Gastrocnemius medialis (tissue), 4 donors: Measurements from ENCODE around the gene HOXB5. TPM values are rescaled to one million over a fixed set of nuclear protein-coding genes. Genes with fewer than 3 reads are reported as not detected.

Experiments
- ATAC-seq, 2 donors: fragments of 150-250 bp; one replicate each; pipeline ENCODE4 v1.9.1; 2016
- DNase-seq, 2 donors: peaks; one replicate each; pipeline ENCODE4 v3.0.0-alpha.2; 2019
- H3K27ac ChIP-seq, 4 donors: fragments of 200-600 bp; sonication (generic); 1 replicate in 1 of 4; 2 replicates in 3 of 4; pipeline ENCODE4 v1.5.1; 2016 to 2018; ENCODE audit warnings: mild to moderate bottlenecking in 2 of 4, moderate library complexity in 1 of 4
- H3K27me3 ChIP-seq, 3 donors: fragments of 200-600 bp; sonication (generic) in 2 of 3; 1 replicate in 1 of 3; 2 replicates in 2 of 3; pipeline versions ENCODE4 v1.5.1 to v1.6.0; 2016 to 2019; ENCODE audit warnings: mild to moderate bottlenecking in 1 of 3, moderate library complexity in 1 of 3
- H3K36me3 ChIP-seq, 2 donors: fragments of 200-600 bp; sonication (generic) in 1 of 2; one replicate each; pipeline ENCODE4 v1.5.1; 2017 to 2018
- H3K4me1 ChIP-seq, 2 donors: fragments of 200-600 bp; sonication (generic) in 1 of 2; one replicate each; pipeline ENCODE4 v1.5.1; 2016 to 2017; ENCODE audit warnings: mild to moderate bottlenecking in 2 of 2
- H3K4me3 ChIP-seq, 4 donors: fragments of 200-600 bp; sonication (generic) in 3 of 4; 1 replicate in 1 of 4; 2 replicates in 3 of 4; pipeline ENCODE4 v1.5.1; 2016 to 2019; ENCODE audit warnings: mild to moderate bottlenecking in 2 of 4
- H3K9me3 ChIP-seq, 3 donors: fragments of 200-600 bp; sonication (generic) in 2 of 3; 1 replicate in 1 of 3; 2 replicates in 2 of 3; pipeline ENCODE4 v1.5.1; 2016 to 2019
- POLR2A ChIP-seq, 2 donors: fragments of 450-650 bp; IDR thresholded peaks; one replicate each; pipeline ENCODE4 v1.6.1; 2017; ENCODE audit warnings: antibody characterized with exemption in 2 of 2, mild to moderate bottlenecking in 2 of 2, moderate library complexity in 2 of 2
- in situ Hi-C, 4 donors: fragments of 200-750 bp; cut with MboI; loops; one replicate each; pipeline versions ENCODE4 v1.15.0 to v1.8.0; 2017; ENCODE audit warnings: low sequenced_read_pairs in 4 of 4
- intact Hi-C: fragments of 100-400 bp; cut with DNase I; formaldehyde crosslinking; loops from one replicate; pipeline ENCODE4 v1.15.1; 2023; ENCODE audit warnings: low total_unique reads
- total RNA-seq, 4 donors: library from RNA; depleted of rRNA; stranded (reverse); fragments of >200 nt; gene quantifications; one replicate each; pipeline versions ENCODE4 v1.1.0 to v1.2.3, GENCODE V29; 2016
- TF ChIP-seq, protein P1 (sequence below), 5 experiments: fragments of 450-650 bp in 3 of 5; fragments of 200-600 bp in 2 of 5; sonication (generic) in 2 of 5; IDR thresholded peaks in 4 of 5; conservative IDR thresholded peaks in 1 of 5; 1 replicate in 4 of 5; 2 replicates in 1 of 5; pipeline ENCODE4 v1.5.1; 2016 to 2019; ENCODE audit warnings: antibody characterized with exemption in 5 of 5, mild to moderate bottlenecking in 3 of 5, moderate library complexity in 3 of 5

Gene HOXB5
- total RNA-seq, 4 donors from 2014 or later, result not detected

DNA sequence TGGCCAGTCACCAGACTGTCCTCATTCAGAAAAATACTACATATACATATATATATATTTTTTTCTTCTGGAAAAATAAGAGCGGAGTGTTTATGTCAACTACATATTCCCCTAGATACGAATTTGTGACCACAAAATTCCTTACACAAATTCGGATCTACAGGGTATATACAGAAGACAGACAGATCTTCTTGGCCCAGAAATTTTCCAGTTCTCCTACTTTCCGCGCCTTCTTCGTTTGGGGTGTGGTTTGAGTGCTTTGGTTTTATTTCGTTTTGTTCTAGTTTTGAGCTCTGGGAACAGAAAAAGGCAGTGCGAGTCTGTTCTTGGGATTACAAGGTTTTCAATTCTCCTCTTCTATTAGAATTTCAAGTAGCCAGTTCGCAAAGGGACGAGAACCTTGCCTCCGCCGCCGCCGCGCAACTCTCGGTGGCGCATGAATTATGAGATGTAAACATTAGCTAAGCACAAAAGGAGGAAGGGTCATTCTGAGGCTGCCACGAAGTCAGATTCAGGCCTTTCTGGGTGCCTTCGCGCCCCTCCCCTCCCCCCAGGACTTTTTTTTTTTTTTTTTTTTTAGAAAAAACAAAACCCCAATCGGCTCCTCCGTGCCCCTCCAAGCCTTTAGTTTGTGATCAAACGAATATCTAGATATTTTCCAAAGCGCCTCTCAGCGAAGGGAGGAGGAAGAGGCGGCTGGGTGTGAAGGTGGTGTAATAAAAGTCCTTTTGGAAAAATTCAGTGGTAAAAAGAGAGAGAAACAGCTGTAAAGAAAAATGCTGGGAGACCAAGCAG lies 13.6 kb downstream of the HOXB5 start:
- H3K4me1 ChIP-seq, result peaks cover 5 to 9% of the 10 kb centered on the region in 2 donors
- intact Hi-C loops, result loop anchor here (2.0 kb wide), 2 partner anchors 31 to 37 kb away; partner anchors contain the start of gene HOXB7

DNA sequence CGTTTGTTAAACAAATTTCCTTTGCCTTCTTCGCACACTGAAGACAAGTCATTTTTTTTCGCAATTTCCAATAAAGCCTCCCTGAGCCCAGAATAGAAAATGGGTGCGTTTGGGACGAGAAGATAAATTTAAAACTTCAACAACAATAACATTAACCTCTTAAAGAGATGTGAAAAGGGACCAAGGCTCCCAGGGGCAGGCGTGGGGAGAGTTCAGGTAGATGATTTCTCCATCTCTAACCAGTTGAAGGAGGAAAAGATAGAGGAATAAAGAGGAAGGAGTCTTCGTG lies 14.2 kb downstream of the HOXB5 start:
- Histone ChIP-seq H3K27me3 (peaks cover 38 to 80% (median 72%) of the 10 kb centered on the region in 3 donors), H3K4me3 (peak overlapping the region in 2 of 4 donors; percentile 65 to 67), H3K4me1 (peaks cover 5% of the 10 kb centered on the region in 2 donors), H3K9me3 (no peaks in the 10 kb centered on the region), H3K27ac (peak overlapping the region; percentile 10 to 83 (median 76)), H3K36me3 (no peaks in the 10 kb centered on the region)
- in situ Hi-C loops, result no loop called here
- intact Hi-C loops, result loop anchor here (2.0 kb wide), 2 partner anchors 31 to 37 kb away; partner anchors contain the start of gene HOXB7
- DNase-seq, result no peak
- TF ChIP-seq, protein P1, sequence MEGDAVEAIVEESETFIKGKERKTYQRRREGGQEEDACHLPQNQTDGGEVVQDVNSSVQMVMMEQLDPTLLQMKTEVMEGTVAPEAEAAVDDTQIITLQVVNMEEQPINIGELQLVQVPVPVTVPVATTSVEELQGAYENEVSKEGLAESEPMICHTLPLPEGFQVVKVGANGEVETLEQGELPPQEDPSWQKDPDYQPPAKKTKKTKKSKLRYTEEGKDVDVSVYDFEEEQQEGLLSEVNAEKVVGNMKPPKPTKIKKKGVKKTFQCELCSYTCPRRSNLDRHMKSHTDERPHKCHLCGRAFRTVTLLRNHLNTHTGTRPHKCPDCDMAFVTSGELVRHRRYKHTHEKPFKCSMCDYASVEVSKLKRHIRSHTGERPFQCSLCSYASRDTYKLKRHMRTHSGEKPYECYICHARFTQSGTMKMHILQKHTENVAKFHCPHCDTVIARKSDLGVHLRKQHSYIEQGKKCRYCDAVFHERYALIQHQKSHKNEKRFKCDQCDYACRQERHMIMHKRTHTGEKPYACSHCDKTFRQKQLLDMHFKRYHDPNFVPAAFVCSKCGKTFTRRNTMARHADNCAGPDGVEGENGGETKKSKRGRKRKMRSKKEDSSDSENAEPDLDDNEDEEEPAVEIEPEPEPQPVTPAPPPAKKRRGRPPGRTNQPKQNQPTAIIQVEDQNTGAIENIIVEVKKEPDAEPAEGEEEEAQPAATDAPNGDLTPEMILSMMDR (IDR thresholded peaks at IDR 0.05 in 4 of 5, conservative IDR thresholded peaks at IDR 0.05 in 1 of 5), result no peak
- TF ChIP-seq POLR2A (IDR thresholded peaks at IDR 0.05), result no peak
- no peak for ATAC-seq

More for the DNA sequence above, 13.6 kb downstream of the HOXB5 start:
- DNase-seq (no peak), ATAC-seq (no peak)
- H3K27me3 ChIP-seq, result peaks cover 38 to 78% (median 67%) of the 10 kb centered on the region in 3 donors
- TF ChIP-seq, protein P1 (IDR thresholded peaks at IDR 0.05 in 4 of 5, conservative IDR thresholded peaks at IDR 0.05 in 1 of 5), result no peak
- no peak for TF ChIP-seq POLR2A (IDR thresholded peaks at IDR 0.05)
- H3K36me3 ChIP-seq, result no peaks in the 10 kb centered on the region
- peak overlapping the region; percentile 72 to 83 (median 76) for H3K27ac ChIP-seq
- H3K4me3 ChIP-seq, result peak overlapping the region in 1 of 4 donors; percentile 1
- in situ Hi-C loops, result no loop called here
- H3K9me3 ChIP-seq, result no peaks in the 10 kb centered on the region

DNA sequence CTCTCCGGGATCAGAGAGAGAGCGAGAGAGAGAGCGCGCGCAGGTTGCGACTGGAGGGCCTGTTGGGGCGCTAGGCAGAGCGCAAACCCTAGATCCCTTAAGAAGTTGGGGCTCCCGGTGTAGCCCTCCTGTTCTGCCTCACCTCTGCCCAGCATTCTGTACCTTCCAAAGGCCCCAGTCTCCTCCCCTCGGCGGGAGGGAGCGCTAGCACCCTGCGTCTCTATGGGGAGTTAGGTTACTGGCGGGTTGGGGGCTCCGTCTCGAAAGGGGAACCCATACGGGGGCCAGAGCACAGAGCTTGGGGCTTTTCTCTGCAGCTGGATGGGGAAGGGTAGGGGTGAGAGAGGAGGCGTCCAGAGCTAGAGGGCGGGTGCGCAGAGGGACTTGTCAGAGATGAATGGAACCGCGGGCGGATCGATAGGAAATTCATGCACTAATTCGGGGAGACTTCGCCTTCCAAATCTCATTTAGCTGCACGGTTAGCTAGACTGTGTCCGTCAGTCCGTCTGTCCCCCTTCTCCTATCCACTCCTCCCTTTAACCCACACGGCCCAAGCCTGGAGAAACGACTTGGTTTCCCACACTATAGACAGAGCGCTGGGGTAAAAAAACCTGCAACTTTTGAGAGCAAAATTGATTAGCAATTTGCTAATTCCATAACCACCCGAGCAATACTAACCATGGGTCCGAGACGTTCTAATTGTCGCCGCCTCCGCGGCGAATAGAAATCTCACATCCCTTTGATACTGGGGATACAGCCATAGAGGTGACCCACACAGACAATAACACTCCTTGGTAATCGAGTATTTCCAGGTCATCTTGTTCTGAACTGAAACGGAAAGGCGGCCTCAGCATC lies 14.7 kb downstream of the HOXB5 start:
- DNase-seq (no peak), ATAC-seq (peak in 1 of 2 donors; percentile 9)
- H3K27me3 ChIP-seq, result peaks cover 36 to 85% (median 72%) of the 10 kb centered on the region in 3 donors
- H3K9me3 ChIP-seq, result no peaks in the 10 kb centered on the region
- in situ Hi-C loops, result no loop called here
- TF ChIP-seq, protein P1 (IDR thresholded peaks at IDR 0.05 in 4 of 5, conservative IDR thresholded peaks at IDR 0.05 in 1 of 5), result no peak
- no peak for TF ChIP-seq POLR2A (IDR thresholded peaks at IDR 0.05)
- intact Hi-C loops, result loop anchor here (2.0 kb wide), 2 partner anchors 32 to 36 kb away; partner anchors contain the start of gene HOXB7
- no peaks in the 10 kb centered on the region for H3K36me3 ChIP-seq
- peak overlapping the region; percentile 72 to 83 (median 76) for H3K27ac ChIP-seq
- H3K4me1 ChIP-seq, result peaks cover 5% of the 10 kb centered on the region in 2 donors
- peak overlapping the region; percentile 60 to 69 (median 66) for H3K4me3 ChIP-seq

DNA sequence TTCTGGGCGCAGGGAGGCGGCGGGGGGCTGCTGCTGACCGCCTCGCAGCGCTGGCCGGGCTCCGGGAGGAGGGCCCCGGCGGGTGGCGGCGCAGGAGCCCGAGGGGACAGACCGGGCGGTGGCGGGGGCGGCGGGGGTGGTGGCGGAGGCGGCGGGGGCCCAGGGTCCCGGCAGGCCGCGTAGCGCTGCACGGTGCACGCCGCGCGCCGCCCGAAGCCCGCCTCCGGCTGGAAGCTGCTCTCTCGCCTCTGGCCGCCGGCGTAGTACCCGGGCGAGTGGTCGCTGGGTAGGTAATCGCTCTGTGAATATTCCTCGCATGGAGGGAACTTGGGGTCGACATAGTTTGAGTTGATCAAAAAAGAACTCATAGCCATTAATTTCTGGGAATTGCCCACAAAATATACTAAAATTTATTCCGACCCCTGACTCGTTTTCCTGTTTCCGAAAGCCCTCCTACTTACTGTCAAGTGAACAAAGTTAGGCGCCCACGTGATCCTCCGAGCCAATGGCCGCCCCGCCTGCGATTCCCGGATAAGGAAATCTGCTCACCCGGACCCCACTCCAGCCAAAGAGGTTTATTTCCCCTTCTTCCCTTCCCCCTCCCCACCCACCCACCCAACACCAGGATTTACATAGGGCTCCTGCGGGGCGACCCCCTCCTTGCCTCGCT lies 15.5 kb downstream of the HOXB5 start, which contains the start of gene HOXB4:
HOXB4 (minus strand) TSS at position 405 of the 670 bp plus-strand sequence; CDS start at position 374, 31 bp downstream.
- peaks cover 30 to 79% (median 77%) of the 10 kb centered on the region in 3 donors for H3K27me3 ChIP-seq
- in situ Hi-C loops (no loop called here), intact Hi-C loops (loop anchor here (2.0 kb wide), 2 partner anchors 33 to 35 kb away; partner anchors contain the start of gene HOXB7)
- H3K36me3 ChIP-seq, result no peaks in the 10 kb centered on the region
- peak; percentile 78 to 83 for ATAC-seq
- H3K4me1 ChIP-seq, result peaks cover 5% of the 10 kb centered on the region in 2 donors
- peak; percentile 59 to 64 for DNase-seq
- peak; percentile 15 to 36 for TF ChIP-seq POLR2A (IDR thresholded peaks at IDR 0.05)
- TF ChIP-seq, protein P1 (IDR thresholded peaks at IDR 0.05 in 4 of 5, conservative IDR thresholded peaks at IDR 0.05 in 1 of 5), result no peak
- H3K4me3 ChIP-seq, result peak within 1 kb of the TSS; percentile 60 to 69 (median 66)
- peak within 1 kb of the TSS; percentile 72 to 83 (median 76) for H3K27ac ChIP-seq
- H3K9me3 ChIP-seq, result no peaks in the 10 kb centered on the region
